K562 (cell line): ENCODE results near the gene CSTB. TPM values are rescaled to one million over a fixed set of nuclear protein-coding genes. Genes with fewer than 3 reads are reported as not detected.

ENCODE experiments used
- ATAC-seq: fragments of 200-7000 bp; cut with Tn5 transposase; 3 replicates; pipeline ENCODE4 v1.9.1; 2020; ENCODE audit warnings: moderate library complexity
- BruUV-seq: library from RNA; stranded (reverse); fragments of 400-500 nt; replicated peaks from 2 replicates; lab custom pipeline; 2021; lab: Mats Ljungman, UMichigan
- CTCF ChIA-PET: fragments of 300-600 bp; formaldehyde crosslinking; extraction: SDS; loops from one replicate; lab custom pipeline; 2021; ENCODE audit warnings: low intra/inter-chr PET ratio; lab: Yijun Ruan, JAX
- POLR2A ChIA-PET: fragments of 300-600, 350-650 bp; sonication (Branson Sonifier 250); formaldehyde crosslinking; extraction: SDS; loops from one replicate; lab custom pipeline; 2021; ENCODE audit warnings: antibody characterized with exemption, inconsistent platforms; lab: Yijun Ruan, JAX
- DNase-seq, 4 experiments: peaks; one replicate each; pipeline versions ENCODE4 v3.0.0 to v3.0.0-alpha.2; 2011 to 2018; ENCODE audit warnings: low spot score in 3 of 4, mixed read lengths in 3 of 4; ENCODE audit errors: extremely low read depth in 1 of 4
- FAIRE-seq: peaks from 2 replicates; lab custom pipeline; 2011; peaks lifted over from hg19 to GRCh38; lab: Jason Lieb, UNC
- H2AFZ ChIP-seq: 2 replicates; pipeline ENCODE4 v1.6.0; 2011; ENCODE audit warnings: low read depth, low read length, control low read depth, inconsistent platforms
- H3K27ac ChIP-seq: fragments of 200-600 bp; 3 replicates; pipeline ENCODE4 v1.8.0; 2011; ENCODE audit warnings: low read depth, mild to moderate bottlenecking, control low read depth, inconsistent platforms, low read length, moderate library complexity, mixed read lengths; ENCODE audit errors: extremely low read depth
- H3K27me3 ChIP-seq, 2 experiments: fragments of 300-600 bp in 1 of 2; 2 replicates in 1 of 2; 3 replicates in 1 of 2; pipeline versions ENCODE4 v1.6.0 to v1.8.0; 2011; ENCODE audit warnings: inconsistent platforms in 2 of 2, low read length in 2 of 2, mild to moderate bottlenecking in 1 of 2, mixed read lengths in 1 of 2, moderate library complexity in 1 of 2; ENCODE audit not compliant: control insufficient read depth in 2 of 2, insufficient read depth in 2 of 2
- H3K36me3 ChIP-seq: fragments of 300-600 bp; 3 replicates; pipeline ENCODE4 v1.8.0; 2011; ENCODE audit warnings: mild to moderate bottlenecking, low read length, inconsistent platforms; ENCODE audit not compliant: control insufficient read depth, insufficient read depth
- H3K4me1 ChIP-seq, 2 experiments: fragments of 200-600 bp in 1 of 2; replicated peaks in 1 of 2; 2 replicates in 1 of 2; 3 replicates in 1 of 2; pipeline versions ENCODE4 v1.5.1 to v1.8.0; 2011; ENCODE audit warnings: inconsistent platforms in 2 of 2, low read length in 2 of 2, mild to moderate bottlenecking in 1 of 2, mixed read lengths in 1 of 2, moderate library complexity in 1 of 2; ENCODE audit not compliant: control insufficient read depth in 2 of 2, insufficient read depth in 2 of 2
- H3K4me2 ChIP-seq: 2 replicates; pipeline ENCODE4 v1.6.1; 2011; ENCODE audit warnings: low read length, control low read depth, inconsistent platforms, mixed read lengths; ENCODE audit not compliant: insufficient read depth
- H3K4me3 ChIP-seq: fragments of 200-600 bp; sonication (generic), shearing (Covaris generic); 2 replicates; pipeline ENCODE4 v1.5.1; 2016; ENCODE audit warnings: control low read depth, inconsistent platforms
- H3K79me2 ChIP-seq: fragments of 200-600 bp; 3 replicates; pipeline ENCODE4 v1.8.0; 2011; ENCODE audit warnings: low read length, inconsistent platforms; ENCODE audit not compliant: control insufficient read depth, insufficient read depth
- H3K9ac ChIP-seq, 2 experiments: 2 replicates each; pipeline versions ENCODE4 v1.6.0 to v1.6.1; 2011; ENCODE audit warnings: low read depth in 2 of 2, low read length in 2 of 2, control low read depth in 1 of 2, inconsistent platforms in 1 of 2, mild to moderate bottlenecking in 1 of 2, mixed read lengths in 1 of 2; ENCODE audit not compliant: insufficient read depth in 1 of 2
- H3K9me1 ChIP-seq: one replicate; pipeline ENCODE4 v1.6.0; 2011; ENCODE audit warnings: inconsistent platforms, mild to moderate bottlenecking, low read length, moderate library complexity; ENCODE audit not compliant: control insufficient read depth, insufficient read depth
- H3K9me3 ChIP-seq: replicated peaks from 2 replicates; pipeline ENCODE4 v1.5.1; 2011; ENCODE audit warnings: low read depth, low read length, inconsistent platforms; ENCODE audit not compliant: control insufficient read depth, insufficient read depth
- H4K20me1 ChIP-seq: replicated peaks from 2 replicates; pipeline ENCODE4 v1.6.1; 2011; ENCODE audit warnings: low read length, inconsistent platforms, mixed read lengths; ENCODE audit not compliant: control insufficient read depth, insufficient read depth
- KDM4B ChIP-seq, 2 experiments: fragments of 450-650 bp in 1 of 2; sonication (generic) in 1 of 2; IDR thresholded peaks; 2 replicates each; pipeline ENCODE4 v1.6.1; 2016 to 2017; ENCODE audit warnings: borderline replicate concordance in 2 of 2, antibody characterized with exemption in 1 of 2, low read depth in 1 of 2, mild to moderate bottlenecking in 1 of 2
- NCOA2 ChIP-seq, 2 experiments: fragments of 450-650 bp; IDR thresholded peaks; 2 replicates each; pipeline ENCODE4 v1.6.1; 2018; ENCODE audit warnings: mild to moderate bottlenecking in 2 of 2, moderate library complexity in 1 of 2; ENCODE audit not compliant: partially characterized antibody in 2 of 2
- POLR2H ChIP-seq: IDR thresholded peaks from 2 replicates; pipeline ENCODE4 v1.6.1; 2016; ENCODE audit warnings: missing genetic modification characterization, low read depth, mild to moderate bottlenecking, control low read depth, missing compliant biosample characterization, moderate library complexity
- ZNF133 ChIP-seq: fragments of 250-450 bp; sonication (Bioruptor Pico); IDR thresholded peaks from 2 replicates; pipeline ENCODE4 v1.4.0; 2020; ENCODE audit warnings: mild to moderate bottlenecking
- WGBS: fragments of 100-300 bp; shearing (Covaris generic); methylation state at CpG from one replicate; pipeline ENCODE4 v1.1.6; 2016; ENCODE audit warnings: low coverage, mixed read lengths; ENCODE audit not compliant: insufficient coverage; ENCODE audit errors: missing lambda C conversion rate; 5-methylcytosine and 5-hydroxymethylcytosine counted together
- in situ Hi-C: fragments of 300-500 bp; cut with MboI; formaldehyde crosslinking; loops from 4 replicates; pipeline ENCODE4 v1.15.0; 2018; ENCODE audit warnings: inconsistent platforms, mixed read lengths
- intact Hi-C: fragments of 100-400 bp; cut with micrococcal nuclease; formaldehyde crosslinking; loops from 2 replicates; pipeline ENCODE4 v1.14.2; 2022
- polyA plus RNA-seq, 8 experiments: library from polyadenylated mRNA; depleted of rRNA in 4 of 8; stranded (reverse) in 5 of 8; unstranded in 3 of 8; fragments of >200 nt; fragmentation: Nextera tagmentation in 2 of 8; fragmentation: Illumina TruSeq in 1 of 8; extraction: Ambion mirVana in 2 of 8; extraction: Trizol in 1 of 8; gene quantifications; 2 replicates each; pipeline versions ENCODE4 v1.2.1 to v1.2.3, GENCODE V29; 2011 to 2014; ENCODE audit warnings: inconsistent platforms in 1 of 8, missing spikeins in 1 of 8
- total RNA-seq, 7 experiments: library from RNA; depleted of rRNA in 6 of 7; stranded (reverse); fragments of >200 nt in 6 of 7; fragmentation: Illumina TruSeq in 2 of 7; extraction: Trizol in 2 of 7; gene quantifications; 2 replicates each; pipeline versions ENCODE4 v1.2.1 to v1.2.3, GENCODE V29; 2011 to 2021; ENCODE audit warnings: low replicate concordance in 1 of 7

The CSTB gene
- total and polyA plus RNA-seq, 9 of the 15 experiments (the other 6 are each of a cell fraction or from before 2014, with no cell fraction given): 12.4 to 65.0 (median 31.7) TPM

GRCh38 chr21:43731891-43732711 is 44.0 kb downstream of the CSTB start:
- WGBS: 88% methylated on average over 23 of the region's 23 CpGs
- Histone ChIP-seq H3K4me2 (no peak overlapping the region), H3K27me3 (no peaks in the 10 kb centered on the region), H4K20me1 (peaks cover 15% of the 10 kb centered on the region), H3K9me3 (no peaks in the 10 kb centered on the region), H3K9ac (peak overlapping the region in 1 of 2 experiments; percentile 70; a peak in 2 of 4 replicates), H3K79me2 (peaks cover 84% of the 10 kb centered on the region), H3K9me1 (peaks cover 3% of the 10 kb centered on the region), H3K36me3 (peaks cover 68% of the 10 kb centered on the region), H3K4me1 (peaks cover 24 to 68% of the 10 kb centered on the region in 2 experiments), H3K27ac (no peak overlapping the region), H2AFZ (no peak overlapping the region), H3K4me3 (no peak overlapping the region)
- POLR2A ChIA-PET: interaction anchor here (1.1 kb wide), 1 partner anchor 31 kb away, joined by 3 read pairs; no protein-coding TSS in a partner anchor
- no peak for DNase-seq
- in situ Hi-C loops: no loop called here
- TF ChIP-seq NCOA2 (IDR thresholded peaks at IDR 0.05; ENCODE audit: partially characterized antibody in 2 of 2): no peak
- no peak for TF ChIP-seq POLR2H (tag)
- intact Hi-C loops: no loop called here
- CTCF ChIA-PET: no interaction called here
- no peak for FAIRE-seq
- BruUV-seq: no TSS peak
- no peak for ATAC-seq

- Histone ChIP-seq H3K9me3 (no peaks in the 10 kb centered on the region), H3K4me3 (no peak overlapping the region), H3K9me1 (peaks cover 3% of the 10 kb centered on the region), H3K4me1 (peaks cover 25 to 69% of the 10 kb centered on the region in 2 experiments), H3K4me2 (no peak overlapping the region), H3K27ac (no peak overlapping the region), H2AFZ (no peak overlapping the region), H4K20me1 (peaks cover 21% of the 10 kb centered on the region)
- POLR2A ChIA-PET: interaction anchor here (0.5 kb wide), 1 partner anchor 14 kb away, joined by 3 read pairs; no protein-coding TSS in a partner anchor
- DNase-seq: no peak
- CTCF ChIA-PET: no interaction called here
- intact Hi-C loops: no loop called here
- WGBS: 87% methylated on average over 6 of the region's 6 CpGs
- TF ChIP-seq ZNF133 (CRISPR knock-in tag): no peak
- no peak for TF ChIP-seq KDM4B (IDR thresholded peaks at IDR 0.05; ENCODE audit: borderline replicate concordance in 2 of 2, low read depth in 1 of 2)
- TF ChIP-seq, all 486 proteins: peak for 0
- in situ Hi-C loops: no loop called here
- no peaks in the 10 kb centered on the region for H3K27me3 ChIP-seq
- no TSS peak for BruUV-seq
- peaks cover 85% of the 10 kb centered on the region for H3K79me2 ChIP-seq
- no peak for FAIRE-seq
- H3K36me3 ChIP-seq: peaks cover 68% of the 10 kb centered on the region
- ATAC-seq: no peak
- H3K9ac ChIP-seq: peak overlapping the region in 1 of 2 experiments; percentile 79; a peak in 2 of 4 replicates
Observed at GRCh38 chr21:43731476-43731875, 44.6 kb downstream of the CSTB start.
